Spleen (tissue), 11 donors: ENCODE results near the gene ARF1. TPM values are rescaled to one million over a fixed set of nuclear protein-coding genes. Genes with fewer than 3 reads are reported as not detected.

Experiments used
- DNase-seq: peaks from one replicate; pipeline ENCODE4 v3.0.0-alpha.2; 2020
- H3K27ac ChIP-seq, 8 donors: fragments of 200-600 bp; sonication (generic) in 7 of 8; 1 replicate in 4 of 8; 2 replicates in 4 of 8; pipeline versions ENCODE4 v1.5.0 to v1.8.0; 2016 to 2021; ENCODE audit warnings: inconsistent platforms in 4 of 8, mild to moderate bottlenecking in 4 of 8, moderate library complexity in 1 of 8
- H3K27me3 ChIP-seq, 7 donors: fragments of 200-600 bp; sonication (generic) in 6 of 7; replicated peaks in 1 of 7; 1 replicate in 4 of 7; 2 replicates in 3 of 7; pipeline versions ENCODE4 v1.5.0 to v1.8.0; 2016 to 2021; ENCODE audit warnings: inconsistent platforms in 3 of 7, mild to moderate bottlenecking in 1 of 7
- H3K36me3 ChIP-seq, 6 donors: fragments of 200-600 bp; sonication (generic) in 5 of 6; 1 replicate in 4 of 6; 2 replicates in 2 of 6; pipeline versions ENCODE4 v1.5.0 to v1.8.0; 2016 to 2021; ENCODE audit warnings: inconsistent platforms in 2 of 6
- H3K4me1 ChIP-seq, 6 donors: fragments of 200-600 bp; sonication (generic) in 5 of 6; 1 replicate in 3 of 6; 2 replicates in 3 of 6; pipeline versions ENCODE4 v1.5.0 to v1.8.0; 2016 to 2021; ENCODE audit warnings: inconsistent platforms in 3 of 6
- H3K4me3 ChIP-seq, 8 donors: fragments of 200-600 bp; sonication (generic) in 7 of 8; 1 replicate in 4 of 8; 2 replicates in 4 of 8; pipeline versions ENCODE4 v1.5.0 to v1.8.0; 2016 to 2021; ENCODE audit warnings: inconsistent platforms in 4 of 8, mild to moderate bottlenecking in 4 of 8, moderate library complexity in 2 of 8
- H3K9me3 ChIP-seq, 8 donors: fragments of 200-600 bp; sonication (generic) in 7 of 8; 1 replicate in 4 of 8; 2 replicates in 4 of 8; pipeline versions ENCODE4 v1.5.0 to v1.8.0; 2016 to 2021; ENCODE audit warnings: inconsistent platforms in 4 of 8
- POLR2A ChIP-seq, 3 donors: fragments of 450-650 bp; IDR thresholded peaks; one replicate each; pipeline ENCODE4 v1.5.1; 2017; ENCODE audit warnings: antibody characterized with exemption in 3 of 3, mild to moderate bottlenecking in 1 of 3
- POLR2AphosphoS5 ChIP-seq, 3 donors: sonication (generic); formaldehyde crosslinking; IDR thresholded peaks; one replicate each; pipeline ENCODE4 v1.5.1; 2017; ENCODE audit warnings: antibody characterized with exemption in 3 of 3
- WGBS, 5 donors: extraction: QIAGEN DNeasy Blood & Tissue Kit in 3 of 5; methylation state at CpG; one replicate each; pipeline versions ENCODE4 v1.1.5 to v1.1.7; 2013 to 2018; 5-methylcytosine and 5-hydroxymethylcytosine counted together
- intact Hi-C: fragments of 100-400 bp; cut with DNase I; formaldehyde crosslinking; loops from one replicate; pipeline ENCODE4 v1.15.0; 2023; ENCODE audit warnings: low total_unique reads
- polyA plus RNA-seq, 3 donors: library from polyadenylated mRNA; stranded (reverse); fragments of 200-250 nt; gene quantifications; one replicate each; pipeline ENCODE4 v1.2.1, GENCODE V29; 2013
- total RNA-seq, 7 donors: library from RNA; depleted of rRNA in 3 of 7; stranded (reverse); fragments of >200 nt in 3 of 7; fragmentation: NEBNext Ultra II Directional in 4 of 7; extraction: Animal tissue kit (Norgen Biotek cat#: 25700) in 4 of 7; gene quantifications; one replicate each; pipeline versions ENCODE4 v1.1.0 to v1.2.1, GENCODE V29; 2016 to 2021
- TF ChIP-seq, protein P1 (sequence below), 11 experiments: fragments of 200-600 bp in 7 of 11; fragments of 450-650 bp in 4 of 11; sonication (generic) in 4 of 11; IDR thresholded peaks in 8 of 11; conservative IDR thresholded peaks in 3 of 11; 1 replicate in 7 of 11; 2 replicates in 4 of 11; pipeline versions ENCODE4 v1.4.0 to v1.8.0; 2016 to 2021; ENCODE audit warnings: antibody characterized with exemption in 11 of 11, inconsistent platforms in 4 of 11, mild to moderate bottlenecking in 1 of 11
- donor health status: healthy with polysubstance abuse.
- donor health status: DM: no; HTN: no; CAD: no; lungs with moderate emphysema.
- donor health status: DM: no; HTN: no; CAD: no.
- donor health status: Bipolar disorder and iron deficiency.
- donor health status: healthy.
- donor health status: DM: no; HTN: no; CAD: no.
- donor health status: DM: yes; HTN: yes; CAD: no.

The ARF1 gene
- total and polyA plus RNA-seq, 10 donors: 150 to 387 (median 324) TPM

DNA sequence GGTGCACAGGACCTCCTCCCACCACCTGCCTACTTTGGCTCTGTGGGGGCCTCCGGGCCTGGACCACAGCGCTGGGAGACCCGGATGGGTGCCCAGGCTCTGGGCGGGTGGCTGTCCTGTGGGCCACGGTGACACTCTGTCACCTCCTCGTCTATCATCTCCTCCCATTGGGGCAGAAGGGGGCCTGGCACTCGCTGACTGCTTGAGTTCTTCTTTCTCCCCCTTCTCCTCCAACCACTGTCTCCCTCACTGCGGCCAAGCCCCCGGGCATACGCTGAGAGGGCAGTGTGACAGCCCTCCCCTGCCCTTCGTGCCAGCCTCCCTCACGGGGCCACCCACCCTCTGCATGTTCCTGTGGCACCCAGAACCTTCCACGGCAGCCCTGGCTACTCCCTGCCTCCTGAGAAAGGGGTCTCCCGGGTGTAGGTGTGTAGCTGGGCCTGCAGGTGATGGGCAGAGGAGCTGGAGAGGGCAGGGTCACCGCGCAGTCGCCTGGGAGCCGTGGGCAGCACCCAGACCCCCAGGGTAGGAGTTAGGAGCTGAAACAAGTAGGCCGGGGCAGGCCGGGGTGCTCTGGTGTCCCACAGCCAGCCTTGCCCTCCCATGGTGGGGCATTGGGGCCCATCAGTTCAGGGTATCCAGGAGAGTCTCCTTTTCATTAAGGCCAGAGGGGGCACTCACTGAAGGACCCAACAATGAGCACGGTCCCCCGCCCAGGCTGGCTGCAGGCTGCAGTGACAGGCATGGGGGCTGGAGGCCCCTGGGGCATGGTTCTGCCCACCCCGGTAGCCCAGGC is 9.2 kb upstream of the ARF1 start:
- 67 to 77% (median 70%) methylated on average over 19 to 23 of the region's 23 CpGs for WGBS, 5 donors
- TF ChIP-seq, protein P1, sequence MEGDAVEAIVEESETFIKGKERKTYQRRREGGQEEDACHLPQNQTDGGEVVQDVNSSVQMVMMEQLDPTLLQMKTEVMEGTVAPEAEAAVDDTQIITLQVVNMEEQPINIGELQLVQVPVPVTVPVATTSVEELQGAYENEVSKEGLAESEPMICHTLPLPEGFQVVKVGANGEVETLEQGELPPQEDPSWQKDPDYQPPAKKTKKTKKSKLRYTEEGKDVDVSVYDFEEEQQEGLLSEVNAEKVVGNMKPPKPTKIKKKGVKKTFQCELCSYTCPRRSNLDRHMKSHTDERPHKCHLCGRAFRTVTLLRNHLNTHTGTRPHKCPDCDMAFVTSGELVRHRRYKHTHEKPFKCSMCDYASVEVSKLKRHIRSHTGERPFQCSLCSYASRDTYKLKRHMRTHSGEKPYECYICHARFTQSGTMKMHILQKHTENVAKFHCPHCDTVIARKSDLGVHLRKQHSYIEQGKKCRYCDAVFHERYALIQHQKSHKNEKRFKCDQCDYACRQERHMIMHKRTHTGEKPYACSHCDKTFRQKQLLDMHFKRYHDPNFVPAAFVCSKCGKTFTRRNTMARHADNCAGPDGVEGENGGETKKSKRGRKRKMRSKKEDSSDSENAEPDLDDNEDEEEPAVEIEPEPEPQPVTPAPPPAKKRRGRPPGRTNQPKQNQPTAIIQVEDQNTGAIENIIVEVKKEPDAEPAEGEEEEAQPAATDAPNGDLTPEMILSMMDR (IDR thresholded peaks at IDR 0.05 in 8 of 11, conservative IDR thresholded peaks at IDR 0.05 in 3 of 11): no peak
- peak in 1 of 3 donors; percentile 16 for TF ChIP-seq POLR2AphosphoS5 (IDR thresholded peaks at IDR 0.05)
- intact Hi-C loops: no loop called here

DNA sequence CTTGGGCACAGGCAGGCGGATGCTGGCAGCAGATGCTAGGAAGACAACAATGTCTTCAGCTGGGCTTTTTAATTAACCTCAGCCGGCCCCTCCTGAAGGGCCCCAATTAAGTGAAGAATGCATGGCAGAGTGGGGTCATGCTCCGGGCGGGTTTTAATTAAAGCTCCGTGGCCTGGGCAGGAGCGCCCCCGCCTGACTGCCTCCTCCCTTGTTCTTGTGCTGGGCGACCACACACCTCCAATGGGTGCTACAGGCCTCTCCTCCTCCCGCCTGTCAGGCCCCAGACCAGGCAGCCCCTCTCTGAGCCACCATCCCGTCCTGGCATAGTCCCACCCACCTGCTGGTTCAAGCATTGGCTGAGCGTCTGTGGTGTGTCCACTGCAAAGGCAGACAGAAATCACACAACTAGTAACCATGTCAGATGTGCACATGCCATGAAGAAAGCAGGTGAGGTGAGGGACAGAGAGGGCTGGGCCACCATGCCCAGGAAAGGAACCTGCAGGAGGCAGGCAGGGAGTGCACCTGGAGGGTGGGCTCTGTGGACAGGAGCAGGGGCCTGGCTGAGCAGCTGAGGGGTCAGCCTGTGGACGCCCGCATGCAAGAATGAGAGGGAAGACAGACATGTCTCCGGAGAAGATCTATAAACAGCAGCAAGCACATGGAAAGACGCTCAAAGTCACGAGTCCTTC is 8.5 kb upstream of the ARF1 start:
- Histone ChIP-seq H3K36me3 (no peaks in the 10 kb centered on the region), H3K27me3 (peaks cover 0 to 14% (median 0%) of the 10 kb centered on the region in 7 donors), H3K27ac (no peak overlapping the region), H3K4me3 (no peak overlapping the region), H3K9me3 (no peaks in the 10 kb centered on the region), H3K4me1 (peaks cover 0 to 20% (median 7%) of the 10 kb centered on the region in 6 donors)
- DNase-seq: peak; percentile 74
- 48 to 58% (median 55%) methylated on average over 15 to 16 of the region's 16 CpGs for WGBS, 5 donors
- intact Hi-C loops: no loop called here
- TF ChIP-seq POLR2AphosphoS5 (IDR thresholded peaks at IDR 0.05) (no peak), POLR2A (IDR thresholded peaks at IDR 0.05) (no peak)
- TF ChIP-seq, protein P1 (IDR thresholded peaks at IDR 0.05 in 8 of 11, conservative IDR thresholded peaks at IDR 0.05 in 3 of 11): no peak

More for the DNA sequence above, 9.2 kb upstream of the ARF1 start:
- no peaks in the 10 kb centered on the region for H3K9me3 ChIP-seq
- H3K36me3 ChIP-seq: no peaks in the 10 kb centered on the region
- H3K4me1 ChIP-seq: peaks cover 0 to 13% (median 3%) of the 10 kb centered on the region in 6 donors
- H3K4me3 ChIP-seq: no peak overlapping the region
- DNase-seq: peak; percentile 71
- H3K27ac ChIP-seq: no peak overlapping the region
- peaks cover 0 to 22% (median 0%) of the 10 kb centered on the region in 7 donors for H3K27me3 ChIP-seq

DNA sequence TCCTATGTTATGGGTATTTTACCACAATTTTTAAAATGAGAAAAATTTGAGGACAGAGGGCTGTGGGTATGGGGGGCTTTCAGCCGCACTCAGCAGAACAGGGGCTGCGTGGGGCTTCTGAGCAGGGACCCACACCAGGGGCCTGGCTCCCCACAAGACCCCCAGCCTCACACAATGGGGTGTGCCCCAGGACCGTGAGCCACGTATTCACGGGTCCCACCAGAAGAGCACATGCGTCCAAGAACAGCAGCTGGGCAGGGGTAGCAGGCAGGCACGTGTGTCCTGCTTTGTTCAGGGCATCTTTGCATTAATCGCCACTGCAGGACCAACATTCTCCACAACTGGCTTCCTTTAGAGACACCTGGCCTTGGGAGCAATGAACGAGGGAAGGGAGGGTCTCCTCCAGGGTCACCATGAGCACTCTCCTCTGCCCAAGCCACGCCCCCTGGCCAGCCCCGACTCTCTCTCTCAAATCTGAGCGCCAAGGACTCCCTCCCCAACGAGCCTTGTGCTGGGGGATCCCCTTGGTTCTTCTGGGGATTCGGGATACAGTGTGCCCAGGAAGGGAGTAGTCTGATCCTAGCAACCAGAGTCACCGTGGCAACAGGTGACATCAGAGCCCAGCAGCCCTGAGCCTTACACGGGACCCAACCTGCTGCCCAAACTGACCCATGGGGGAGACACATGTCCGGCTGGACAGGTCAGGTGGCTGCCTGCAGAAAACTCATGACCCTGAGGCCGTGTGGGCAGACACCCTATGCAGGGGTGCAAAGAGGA is 7.4 kb upstream of the ARF1 start:
- H3K4me1 ChIP-seq: peaks cover 0 to 31% (median 10%) of the 10 kb centered on the region in 6 donors
- intact Hi-C loops: no loop called here
- peaks cover 0 to 8% (median 0%) of the 10 kb centered on the region in 7 donors for H3K27me3 ChIP-seq
- H3K9me3 ChIP-seq: no peaks in the 10 kb centered on the region
- H3K36me3 ChIP-seq: no peaks in the 10 kb centered on the region
- 39 to 61% (median 51%) methylated on average over 13 to 18 of the region's 18 CpGs for WGBS, 5 donors
- no peak overlapping the region for H3K4me3 ChIP-seq
- H3K27ac ChIP-seq: no peak overlapping the region
- DNase-seq: peak; percentile 72
- TF ChIP-seq POLR2A (IDR thresholded peaks at IDR 0.05) (no peak), POLR2AphosphoS5 (IDR thresholded peaks at IDR 0.05) (peak in 1 of 3 donors; percentile 32)
- TF ChIP-seq, protein P1 (IDR thresholded peaks at IDR 0.05 in 8 of 11, conservative IDR thresholded peaks at IDR 0.05 in 3 of 11): no peak
